ENCODE measurements around the gene TGFBR1. TPM values are rescaled to one million over a fixed set of nuclear protein-coding genes. Genes with fewer than 3 reads are reported as not detected.

TGFBR1 gene
- total RNA-seq, 2 donors from 2014 or later = 74.8 to 75.6 TPM

GRCh38 chr9:99155736-99156135, 50.8 kb downstream of the TGFBR1 start:
- H3K27ac ChIP-seq (ENCODE audit: low read depth, low read length) = no peak overlapping the region
- peaks cover 1% of the 10 kb centered on the region for H3K9me3 Mint-ChIP-seq
- peaks cover 3% of the 10 kb centered on the region for H3K27me3 Mint-ChIP-seq (ENCODE audit: insufficient read depth)
- peaks cover 13% of the 10 kb centered on the region for H3K36me3 ChIP-seq (ENCODE audit: control insufficient read depth, insufficient read depth, low read length)
- TF ChIP-seq CTCF (conservative IDR thresholded peaks at IDR 0.05) = no peak
- no peaks in the 10 kb centered on the region for H3K9me3 ChIP-seq (ENCODE audit: control insufficient read depth, low read length)
- H3K4me1 ChIP-seq (ENCODE audit: control insufficient read depth, insufficient read depth, low read length) = no peaks in the 10 kb centered on the region
- H3K27ac Mint-ChIP-seq = no peak overlapping the region
- H3K27me3 ChIP-seq (ENCODE audit: control insufficient read depth, insufficient read depth, low read length, poor library complexity, severe bottlenecking) = no peaks in the 10 kb centered on the region
- H3K4me3 ChIP-seq (ENCODE audit: low read length) = no peak overlapping the region
- peaks cover 15% of the 10 kb centered on the region for H3K4me1 Mint-ChIP-seq
- peaks cover 11% of the 10 kb centered on the region for H3K36me3 Mint-ChIP-seq (ENCODE audit: low read depth)
- H3K4me3 Mint-ChIP-seq = no peak overlapping the region
- 81% methylated on average over 2 of the region's 2 CpGs; no CpG with 5 or more reads in 1 of the 2 experiments for WGBS, 2 experiments (ENCODE audit: insufficient coverage in 1 of 2, insufficient read length in 1 of 2)
- H3K9ac ChIP-seq (ENCODE audit: extremely low read depth, low read length, poor library complexity, severe bottlenecking) = no peak overlapping the region
- DNase-seq = no peak

- Histone ChIP-seq H3K9ac (ENCODE audit: extremely low read depth, low read length, poor library complexity, severe bottlenecking) (no peak overlapping the region), H3K27ac (ENCODE audit: low read depth, low read length) (no peak overlapping the region), H3K27me3 (ENCODE audit: control insufficient read depth, insufficient read depth, low read length, poor library complexity, severe bottlenecking) (no peaks in the 10 kb centered on the region), H3K4me3 (ENCODE audit: low read length) (no peak overlapping the region), H3K36me3 (ENCODE audit: control insufficient read depth, insufficient read depth, low read length) (no peaks in the 10 kb centered on the region), H3K9me3 (ENCODE audit: control insufficient read depth, low read length) (no peaks in the 10 kb centered on the region), H3K4me1 (ENCODE audit: control insufficient read depth, insufficient read depth, low read length) (no peaks in the 10 kb centered on the region)
- Mint-ChIP-seq H3K27me3 (ENCODE audit: insufficient read depth) (peaks cover 3% of the 10 kb centered on the region), H3K27ac (no peak overlapping the region), H3K4me3 (no peak overlapping the region), H3K9me3 (peaks cover 1% of the 10 kb centered on the region), H3K36me3 (ENCODE audit: low read depth) (no peaks in the 10 kb centered on the region), H3K4me1 (peaks cover 15% of the 10 kb centered on the region)
- WGBS, 2 experiments (ENCODE audit: insufficient coverage in 1 of 2, insufficient read length in 1 of 2) = 92 to 95% methylated on average over 4 of the region's 4 CpGs
- no peak for TF ChIP-seq CTCF (conservative IDR thresholded peaks at IDR 0.05)
- no peak for DNase-seq
These were observed 53.7 kb downstream of the TGFBR1 start for GRCh38 chr9:99158629-99159028.

- H3K36me3 ChIP-seq (ENCODE audit: control insufficient read depth, insufficient read depth, low read length) = no peaks in the 10 kb centered on the region
- H3K27ac Mint-ChIP-seq = no peak overlapping the region
- H3K27me3 ChIP-seq (ENCODE audit: control insufficient read depth, insufficient read depth, low read length, poor library complexity, severe bottlenecking) = no peaks in the 10 kb centered on the region
- H3K4me1 Mint-ChIP-seq = peaks cover 16% of the 10 kb centered on the region
- H3K27me3 Mint-ChIP-seq (ENCODE audit: insufficient read depth) = peaks cover 3% of the 10 kb centered on the region
- DNase-seq = no peak
- H3K9me3 Mint-ChIP-seq = peaks cover 1% of the 10 kb centered on the region
- no peak overlapping the region for H3K27ac ChIP-seq (ENCODE audit: low read depth, low read length)
- WGBS, 2 experiments (ENCODE audit: insufficient coverage in 1 of 2, insufficient read length in 1 of 2) = 96 to 97% methylated on average over 6 of the region's 6 CpGs
- H3K4me3 Mint-ChIP-seq = no peak overlapping the region
- no peaks in the 10 kb centered on the region for H3K36me3 Mint-ChIP-seq (ENCODE audit: low read depth)
- no peaks in the 10 kb centered on the region for H3K9me3 ChIP-seq (ENCODE audit: control insufficient read depth, low read length)
- no peak for TF ChIP-seq CTCF (conservative IDR thresholded peaks at IDR 0.05)
- no peak overlapping the region for H3K9ac ChIP-seq (ENCODE audit: extremely low read depth, low read length, poor library complexity, severe bottlenecking)
- H3K4me3 ChIP-seq (ENCODE audit: low read length) = no peak overlapping the region
- H3K4me1 ChIP-seq (ENCODE audit: control insufficient read depth, insufficient read depth, low read length) = no peaks in the 10 kb centered on the region
These were observed 55.3 kb downstream of the TGFBR1 start for GRCh38 chr9:99160173-99160572.

Data from endodermal cell (in vitro differentiated cells).